Measurements from ENCODE around the gene IPCEF1.
A peak's percentile ranks its signal among the peaks of the same experiment; 100 is the strongest.

IPCEF1 gene

DNA sequence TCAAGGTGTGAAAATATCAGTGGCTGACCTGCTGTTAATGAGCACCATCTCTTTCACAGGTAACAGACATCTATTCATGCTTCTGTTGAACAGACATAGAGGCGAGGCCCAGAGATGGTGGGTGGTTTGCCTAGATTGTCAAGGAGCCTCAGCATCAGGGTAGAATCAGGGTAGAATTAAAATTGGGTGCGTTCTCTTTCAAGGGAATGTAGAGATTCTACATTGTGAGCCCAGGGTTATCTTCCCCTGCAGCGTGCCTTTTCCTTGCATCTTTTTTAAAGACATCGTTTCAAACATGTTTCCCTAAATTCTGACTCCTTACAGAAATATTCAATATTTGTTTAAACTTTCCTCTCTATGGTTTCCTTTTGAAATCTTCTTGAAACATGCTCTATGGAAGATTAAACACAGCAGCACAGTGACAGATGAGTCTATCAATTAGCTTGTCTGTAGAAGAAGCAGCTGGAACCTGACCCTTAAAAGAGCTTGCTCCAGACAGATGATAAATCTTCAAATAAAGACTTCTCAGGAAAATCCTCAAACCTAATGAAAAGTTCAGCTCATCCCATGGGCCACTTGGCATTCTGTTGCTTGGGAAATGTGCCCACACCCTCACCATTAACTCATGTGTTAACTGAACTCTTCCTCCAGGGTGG is 119.8 kb downstream of the IPCEF1 start:
- H3K4me3 ChIP-seq (ENCODE audit: control insufficient read depth, low read depth, low read length), result no peak overlapping the region
- DNase-seq (ENCODE audit: low read depth), result no peak
- TF ChIP-seq, protein P1, sequence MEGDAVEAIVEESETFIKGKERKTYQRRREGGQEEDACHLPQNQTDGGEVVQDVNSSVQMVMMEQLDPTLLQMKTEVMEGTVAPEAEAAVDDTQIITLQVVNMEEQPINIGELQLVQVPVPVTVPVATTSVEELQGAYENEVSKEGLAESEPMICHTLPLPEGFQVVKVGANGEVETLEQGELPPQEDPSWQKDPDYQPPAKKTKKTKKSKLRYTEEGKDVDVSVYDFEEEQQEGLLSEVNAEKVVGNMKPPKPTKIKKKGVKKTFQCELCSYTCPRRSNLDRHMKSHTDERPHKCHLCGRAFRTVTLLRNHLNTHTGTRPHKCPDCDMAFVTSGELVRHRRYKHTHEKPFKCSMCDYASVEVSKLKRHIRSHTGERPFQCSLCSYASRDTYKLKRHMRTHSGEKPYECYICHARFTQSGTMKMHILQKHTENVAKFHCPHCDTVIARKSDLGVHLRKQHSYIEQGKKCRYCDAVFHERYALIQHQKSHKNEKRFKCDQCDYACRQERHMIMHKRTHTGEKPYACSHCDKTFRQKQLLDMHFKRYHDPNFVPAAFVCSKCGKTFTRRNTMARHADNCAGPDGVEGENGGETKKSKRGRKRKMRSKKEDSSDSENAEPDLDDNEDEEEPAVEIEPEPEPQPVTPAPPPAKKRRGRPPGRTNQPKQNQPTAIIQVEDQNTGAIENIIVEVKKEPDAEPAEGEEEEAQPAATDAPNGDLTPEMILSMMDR (conservative IDR thresholded peaks at IDR 0.05; ENCODE audit: control insufficient read depth, insufficient read depth, low read depth, low read length), result no peak

GRCh38 chr6:154234019-154234772 is 122.4 kb downstream of the IPCEF1 start:
- TF ChIP-seq, protein P1 (conservative IDR thresholded peaks at IDR 0.05; ENCODE audit: control insufficient read depth, insufficient read depth, low read depth, low read length), result no peak
- no peak overlapping the region for H3K4me3 ChIP-seq (ENCODE audit: control insufficient read depth, low read depth, low read length)
- no peak for DNase-seq (ENCODE audit: low read depth)

- TF ChIP-seq, protein P1 (conservative IDR thresholded peaks at IDR 0.05; ENCODE audit: control insufficient read depth, insufficient read depth, low read depth, low read length), result no peak
These were observed 123.2 kb downstream of the IPCEF1 start for GRCh38 chr6:154233383-154233782.

DNA sequence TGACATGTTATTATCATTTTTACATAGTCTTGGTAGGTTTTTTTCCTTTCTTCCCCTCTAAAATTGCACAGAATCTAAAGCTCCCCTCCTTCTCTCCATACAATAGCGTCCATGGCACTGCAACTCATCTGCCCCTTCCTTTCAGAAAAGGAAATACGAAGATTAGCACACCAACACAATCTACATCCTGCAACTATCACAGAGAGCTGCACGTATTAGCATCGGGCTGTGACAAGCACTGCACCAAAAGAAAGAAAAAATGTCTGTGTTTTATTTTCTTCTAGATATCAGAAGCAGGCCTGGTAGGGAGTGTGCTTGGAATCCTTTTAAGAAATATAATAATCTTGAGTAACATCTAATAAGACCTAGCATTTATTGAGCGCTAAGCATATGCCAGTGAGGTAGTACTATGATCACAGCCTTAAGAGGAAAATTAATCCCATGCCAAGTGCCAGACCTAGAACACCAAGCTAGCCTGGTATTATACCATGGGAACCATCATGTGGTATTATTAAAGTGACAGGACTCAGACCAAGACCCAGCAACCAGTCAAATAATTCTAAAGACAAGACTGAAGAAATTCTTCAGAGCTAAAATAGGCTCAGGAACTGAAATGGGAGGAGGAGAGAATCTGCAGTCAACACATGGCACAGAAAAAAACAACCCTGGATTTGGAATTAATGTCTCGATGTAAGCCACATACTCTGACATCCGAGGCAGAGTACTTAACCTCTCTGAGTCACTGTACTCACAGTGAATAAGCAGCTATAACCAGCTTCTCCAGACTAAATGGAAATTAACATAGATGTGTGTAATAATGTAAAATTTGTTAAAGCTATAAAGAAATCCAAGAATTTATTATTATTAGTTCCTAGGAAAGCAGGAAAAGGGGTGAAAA is 124.3 kb downstream of the IPCEF1 start:
- DNase-seq (ENCODE audit: low read depth), result peak; percentile 12
- H3K4me3 ChIP-seq (ENCODE audit: control insufficient read depth, low read depth, low read length), result no peak overlapping the region
- TF ChIP-seq, protein P1 (conservative IDR thresholded peaks at IDR 0.05; ENCODE audit: control insufficient read depth, insufficient read depth, low read depth, low read length), result no peak

More at GRCh38 chr6:154233383-154233782, 123.2 kb downstream of the IPCEF1 start:
- H3K4me3 ChIP-seq (ENCODE audit: control insufficient read depth, low read depth, low read length), result no peak overlapping the region
- DNase-seq (ENCODE audit: low read depth), result no peak

- no peak overlapping the region for H3K4me3 ChIP-seq (ENCODE audit: control insufficient read depth, low read depth, low read length)
- TF ChIP-seq, protein P1 (conservative IDR thresholded peaks at IDR 0.05; ENCODE audit: control insufficient read depth, insufficient read depth, low read depth, low read length), result no peak
- no peak for DNase-seq (ENCODE audit: low read depth)
These were observed 125.5 kb downstream of the IPCEF1 start for GRCh38 chr6:154230910-154231595.

- H3K4me3 ChIP-seq (ENCODE audit: control insufficient read depth, low read depth, low read length), result no peak overlapping the region
- no peak for DNase-seq (ENCODE audit: low read depth)
These were observed 126.2 kb downstream of the IPCEF1 start for GRCh38 chr6:154230393-154230792.

More at GRCh38 chr6:154230393-154230792, 126.2 kb downstream of the IPCEF1 start:
- TF ChIP-seq, protein P1 (conservative IDR thresholded peaks at IDR 0.05; ENCODE audit: control insufficient read depth, insufficient read depth, low read depth, low read length), result no peak

Data from fibroblast of mammary gland (primary cell).